ENCODE results near the gene IFTAP. TPM values are rescaled to one million over a fixed set of nuclear protein-coding genes. Genes with fewer than 3 reads are reported as not detected.

Gene IFTAP
- total and polyA plus RNA-seq, 10 of the 15 experiments (the other 5 are each of a cell fraction or from before 2014, with no cell fraction given), result 0.32 to 1.0 (median 0.63) TPM; not detected in 2

- TF ChIP-seq, protein P1, sequence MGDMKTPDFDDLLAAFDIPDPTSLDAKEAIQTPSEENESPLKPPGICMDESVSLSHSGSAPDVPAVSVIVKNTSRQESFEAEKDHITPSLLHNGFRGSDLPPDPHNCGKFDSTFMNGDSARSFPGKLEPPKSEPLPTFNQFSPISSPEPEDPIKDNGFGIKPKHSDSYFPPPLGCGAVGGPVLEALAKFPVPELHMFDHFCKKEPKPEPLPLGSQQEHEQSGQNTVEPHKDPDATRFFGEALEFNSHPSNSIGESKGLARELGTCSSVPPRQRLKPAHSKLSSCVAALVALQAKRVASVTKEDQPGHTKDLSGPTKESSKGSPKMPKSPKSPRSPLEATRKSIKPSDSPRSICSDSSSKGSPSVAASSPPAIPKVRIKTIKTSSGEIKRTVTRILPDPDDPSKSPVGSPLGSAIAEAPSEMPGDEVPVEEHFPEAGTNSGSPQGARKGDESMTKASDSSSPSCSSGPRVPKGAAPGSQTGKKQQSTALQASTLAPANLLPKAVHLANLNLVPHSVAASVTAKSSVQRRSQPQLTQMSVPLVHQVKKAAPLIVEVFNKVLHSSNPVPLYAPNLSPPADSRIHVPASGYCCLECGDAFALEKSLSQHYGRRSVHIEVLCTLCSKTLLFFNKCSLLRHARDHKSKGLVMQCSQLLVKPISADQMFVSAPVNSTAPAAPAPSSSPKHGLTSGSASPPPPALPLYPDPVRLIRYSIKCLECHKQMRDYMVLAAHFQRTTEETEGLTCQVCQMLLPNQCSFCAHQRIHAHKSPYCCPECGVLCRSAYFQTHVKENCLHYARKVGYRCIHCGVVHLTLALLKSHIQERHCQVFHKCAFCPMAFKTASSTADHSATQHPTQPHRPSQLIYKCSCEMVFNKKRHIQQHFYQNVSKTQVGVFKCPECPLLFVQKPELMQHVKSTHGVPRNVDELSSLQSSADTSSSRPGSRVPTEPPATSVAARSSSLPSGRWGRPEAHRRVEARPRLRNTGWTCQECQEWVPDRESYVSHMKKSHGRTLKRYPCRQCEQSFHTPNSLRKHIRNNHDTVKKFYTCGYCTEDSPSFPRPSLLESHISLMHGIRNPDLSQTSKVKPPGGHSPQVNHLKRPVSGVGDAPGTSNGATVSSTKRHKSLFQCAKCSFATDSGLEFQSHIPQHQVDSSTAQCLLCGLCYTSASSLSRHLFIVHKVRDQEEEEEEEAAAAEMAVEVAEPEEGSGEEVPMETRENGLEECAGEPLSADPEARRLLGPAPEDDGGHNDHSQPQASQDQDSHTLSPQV (IDR thresholded peaks at IDR 0.05), result no peak
- no peak for TF ChIP-seq ATF3 (IDR thresholded peaks at IDR 0.05; ENCODE audit: borderline replicate concordance, extremely low read depth, low read depth, low read length)
- TF ChIP-seq, protein P2, sequence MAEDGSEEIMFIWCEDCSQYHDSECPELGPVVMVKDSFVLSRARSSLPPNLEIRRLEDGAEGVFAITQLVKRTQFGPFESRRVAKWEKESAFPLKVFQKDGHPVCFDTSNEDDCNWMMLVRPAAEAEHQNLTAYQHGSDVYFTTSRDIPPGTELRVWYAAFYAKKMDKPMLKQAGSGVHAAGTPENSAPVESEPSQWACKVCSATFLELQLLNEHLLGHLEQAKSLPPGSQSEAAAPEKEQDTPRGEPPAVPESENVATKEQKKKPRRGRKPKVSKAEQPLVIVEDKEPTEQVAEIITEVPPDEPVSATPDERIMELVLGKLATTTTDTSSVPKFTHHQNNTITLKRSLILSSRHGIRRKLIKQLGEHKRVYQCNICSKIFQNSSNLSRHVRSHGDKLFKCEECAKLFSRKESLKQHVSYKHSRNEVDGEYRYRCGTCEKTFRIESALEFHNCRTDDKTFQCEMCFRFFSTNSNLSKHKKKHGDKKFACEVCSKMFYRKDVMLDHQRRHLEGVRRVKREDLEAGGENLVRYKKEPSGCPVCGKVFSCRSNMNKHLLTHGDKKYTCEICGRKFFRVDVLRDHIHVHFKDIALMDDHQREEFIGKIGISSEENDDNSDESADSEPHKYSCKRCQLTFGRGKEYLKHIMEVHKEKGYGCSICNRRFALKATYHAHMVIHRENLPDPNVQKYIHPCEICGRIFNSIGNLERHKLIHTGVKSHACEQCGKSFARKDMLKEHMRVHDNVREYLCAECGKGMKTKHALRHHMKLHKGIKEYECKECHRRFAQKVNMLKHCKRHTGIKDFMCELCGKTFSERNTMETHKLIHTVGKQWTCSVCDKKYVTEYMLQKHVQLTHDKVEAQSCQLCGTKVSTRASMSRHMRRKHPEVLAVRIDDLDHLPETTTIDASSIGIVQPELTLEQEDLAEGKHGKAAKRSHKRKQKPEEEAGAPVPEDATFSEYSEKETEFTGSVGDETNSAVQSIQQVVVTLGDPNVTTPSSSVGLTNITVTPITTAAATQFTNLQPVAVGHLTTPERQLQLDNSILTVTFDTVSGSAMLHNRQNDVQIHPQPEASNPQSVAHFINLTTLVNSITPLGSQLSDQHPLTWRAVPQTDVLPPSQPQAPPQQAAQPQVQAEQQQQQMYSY (CRISPR knock-in tag; IDR thresholded peaks at IDR 0.05), result no peak
- TF ChIP-seq, protein P3, sequence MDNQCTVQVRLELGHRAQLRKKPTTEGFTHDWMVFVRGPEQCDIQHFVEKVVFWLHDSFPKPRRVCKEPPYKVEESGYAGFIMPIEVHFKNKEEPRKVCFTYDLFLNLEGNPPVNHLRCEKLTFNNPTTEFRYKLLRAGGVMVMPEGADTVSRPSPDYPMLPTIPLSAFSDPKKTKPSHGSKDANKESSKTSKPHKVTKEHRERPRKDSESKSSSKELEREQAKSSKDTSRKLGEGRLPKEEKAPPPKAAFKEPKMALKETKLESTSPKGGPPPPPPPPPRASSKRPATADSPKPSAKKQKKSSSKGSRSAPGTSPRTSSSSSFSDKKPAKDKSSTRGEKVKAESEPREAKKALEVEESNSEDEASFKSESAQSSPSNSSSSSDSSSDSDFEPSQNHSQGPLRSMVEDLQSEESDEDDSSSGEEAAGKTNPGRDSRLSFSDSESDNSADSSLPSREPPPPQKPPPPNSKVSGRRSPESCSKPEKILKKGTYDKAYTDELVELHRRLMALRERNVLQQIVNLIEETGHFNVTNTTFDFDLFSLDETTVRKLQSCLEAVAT (IDR thresholded peaks at IDR 0.05), result no peak
- TF ChIP-seq, protein P4, sequence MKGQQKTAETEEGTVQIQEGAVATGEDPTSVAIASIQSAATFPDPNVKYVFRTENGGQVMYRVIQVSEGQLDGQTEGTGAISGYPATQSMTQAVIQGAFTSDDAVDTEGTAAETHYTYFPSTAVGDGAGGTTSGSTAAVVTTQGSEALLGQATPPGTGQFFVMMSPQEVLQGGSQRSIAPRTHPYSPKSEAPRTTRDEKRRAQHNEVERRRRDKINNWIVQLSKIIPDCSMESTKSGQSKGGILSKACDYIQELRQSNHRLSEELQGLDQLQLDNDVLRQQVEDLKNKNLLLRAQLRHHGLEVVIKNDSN (IDR thresholded peaks at IDR 0.05; ENCODE audit: borderline replicate concordance, extremely low read length, insufficient read depth, low read depth, low read length), result no peak
- TF ChIP-seq EGR1 (IDR thresholded peaks at IDR 0.05; ENCODE audit: borderline replicate concordance in 1 of 2, low read depth in 2 of 2, low read length in 2 of 2), result no peak
- no peak for TF ChIP-seq BCL11A (IDR thresholded peaks at IDR 0.05; ENCODE audit: low read depth, low read length)
- TF ChIP-seq NBN (IDR thresholded peaks at IDR 0.05), result no peak
- TF ChIP-seq, protein P5, sequence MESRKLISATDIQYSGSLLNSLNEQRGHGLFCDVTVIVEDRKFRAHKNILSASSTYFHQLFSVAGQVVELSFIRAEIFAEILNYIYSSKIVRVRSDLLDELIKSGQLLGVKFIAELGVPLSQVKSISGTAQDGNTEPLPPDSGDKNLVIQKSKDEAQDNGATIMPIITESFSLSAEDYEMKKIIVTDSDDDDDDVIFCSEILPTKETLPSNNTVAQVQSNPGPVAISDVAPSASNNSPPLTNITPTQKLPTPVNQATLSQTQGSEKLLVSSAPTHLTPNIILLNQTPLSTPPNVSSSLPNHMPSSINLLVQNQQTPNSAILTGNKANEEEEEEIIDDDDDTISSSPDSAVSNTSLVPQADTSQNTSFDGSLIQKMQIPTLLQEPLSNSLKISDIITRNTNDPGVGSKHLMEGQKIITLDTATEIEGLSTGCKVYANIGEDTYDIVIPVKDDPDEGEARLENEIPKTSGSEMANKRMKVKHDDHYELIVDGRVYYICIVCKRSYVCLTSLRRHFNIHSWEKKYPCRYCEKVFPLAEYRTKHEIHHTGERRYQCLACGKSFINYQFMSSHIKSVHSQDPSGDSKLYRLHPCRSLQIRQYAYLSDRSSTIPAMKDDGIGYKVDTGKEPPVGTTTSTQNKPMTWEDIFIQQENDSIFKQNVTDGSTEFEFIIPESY (IDR thresholded peaks at IDR 0.05), result no peak
- TF ChIP-seq, protein P6, sequence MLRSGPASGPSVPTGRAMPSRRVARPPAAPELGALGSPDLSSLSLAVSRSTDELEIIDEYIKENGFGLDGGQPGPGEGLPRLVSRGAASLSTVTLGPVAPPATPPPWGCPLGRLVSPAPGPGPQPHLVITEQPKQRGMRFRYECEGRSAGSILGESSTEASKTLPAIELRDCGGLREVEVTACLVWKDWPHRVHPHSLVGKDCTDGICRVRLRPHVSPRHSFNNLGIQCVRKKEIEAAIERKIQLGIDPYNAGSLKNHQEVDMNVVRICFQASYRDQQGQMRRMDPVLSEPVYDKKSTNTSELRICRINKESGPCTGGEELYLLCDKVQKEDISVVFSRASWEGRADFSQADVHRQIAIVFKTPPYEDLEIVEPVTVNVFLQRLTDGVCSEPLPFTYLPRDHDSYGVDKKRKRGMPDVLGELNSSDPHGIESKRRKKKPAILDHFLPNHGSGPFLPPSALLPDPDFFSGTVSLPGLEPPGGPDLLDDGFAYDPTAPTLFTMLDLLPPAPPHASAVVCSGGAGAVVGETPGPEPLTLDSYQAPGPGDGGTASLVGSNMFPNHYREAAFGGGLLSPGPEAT (IDR thresholded peaks at IDR 0.05; ENCODE audit: low read depth), result no peak
Observed at GRCh38 chr11:36596880-36597279, 2.6 kb downstream of the IFTAP start (continued).
